SJCRH30 (cell line): ENCODE results near the gene PRMT5. TPM values are rescaled to one million over a fixed set of nuclear protein-coding genes. Genes with fewer than 3 reads are reported as not detected.
"Not testable (repeated sequence)": the region's sequence is repeated elsewhere in the genome, so short reads cannot be mapped to it uniquely, and the experiment has no call there.

Source experiments
- DNase-seq, 2 experiments: peaks; one replicate each; pipeline ENCODE4 v3.0.0-alpha.2; 2015 to 2020
- H3K27ac ChIP-seq: fragments of 250-450 bp; sonication (Bioruptor Pico); 2 replicates; pipeline ENCODE4 v1.5.1; 2020; ENCODE audit warnings: mild to moderate bottlenecking, moderate library complexity
- H3K27me3 ChIP-seq: fragments of 250-450 bp; sonication (Bioruptor Pico); 2 replicates; pipeline ENCODE4 v1.5.1; 2020; ENCODE audit warnings: mild to moderate bottlenecking, moderate library complexity
- H3K36me3 ChIP-seq: fragments of 250-450 bp; sonication (Bioruptor Pico); 2 replicates; pipeline ENCODE4 v1.5.1; 2020; ENCODE audit warnings: mild to moderate bottlenecking, moderate library complexity
- H3K4me1 ChIP-seq: fragments of 250-450 bp; sonication (Bioruptor Pico); 2 replicates; pipeline ENCODE4 v1.5.1; 2020; ENCODE audit warnings: mild to moderate bottlenecking, moderate library complexity
- H3K4me3 ChIP-seq: fragments of 250-450 bp; sonication (Bioruptor Pico); 2 replicates; pipeline ENCODE4 v1.5.1; 2020; ENCODE audit warnings: mild to moderate bottlenecking, moderate library complexity
- H3K9me3 ChIP-seq: fragments of 250-450 bp; sonication (Bioruptor Pico); replicated peaks from 2 replicates; pipeline ENCODE4 v1.5.1; 2020; ENCODE audit warnings: mild to moderate bottlenecking, moderate library complexity
- total RNA-seq: library from RNA; depleted of rRNA; stranded (reverse); fragments of >200 nt; shearing (Covaris generic); gene quantifications from 2 replicates; pipeline ENCODE4 v1.2.3, GENCODE V29; 2014

The PRMT5 gene
- total RNA-seq, 1 experiment from 2014 or later, result 113 TPM

DNA sequence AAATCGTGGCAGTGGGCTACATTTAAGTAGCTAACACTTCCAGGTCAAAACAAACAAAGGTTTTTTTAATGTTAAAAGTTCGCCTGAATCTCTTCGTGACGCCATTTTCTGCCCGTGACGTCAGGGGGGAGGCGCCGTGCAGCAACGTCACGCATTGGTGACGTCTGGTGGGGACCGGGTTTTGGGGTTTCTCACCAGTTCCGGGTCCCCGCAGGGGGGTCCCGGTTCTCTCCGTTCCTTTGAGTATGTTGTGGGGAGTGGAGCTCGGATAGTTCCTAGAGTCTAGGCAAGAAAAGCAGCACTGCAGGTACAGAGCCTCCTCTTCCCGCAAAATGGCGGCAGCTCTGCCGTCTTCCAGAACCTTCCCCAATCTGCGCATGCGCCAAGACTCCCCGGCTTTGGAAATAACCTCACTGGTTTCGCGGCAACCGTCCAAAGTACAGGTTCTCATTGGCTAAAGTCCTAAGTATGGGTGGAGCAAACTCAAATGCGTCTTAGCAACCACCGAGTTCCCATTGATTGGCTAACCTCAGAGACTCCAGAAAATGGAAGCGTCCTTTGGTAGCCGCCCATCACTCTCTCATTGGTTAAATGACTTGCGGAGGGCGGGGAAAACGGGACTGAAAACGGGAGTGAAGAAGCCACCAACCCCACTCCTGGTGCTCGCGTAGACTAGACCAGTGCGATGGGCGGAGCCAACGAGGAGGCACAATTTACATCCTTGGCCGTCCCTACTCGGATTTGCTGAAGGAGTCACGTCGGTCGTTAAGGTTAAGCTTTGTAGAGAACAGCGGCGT lies 10.2 kb downstream of the PRMT5 start, which contains the start of gene RBM23:
RBM23 (minus strand) TSS at position 346 of the 797 bp plus-strand sequence.
- H3K27me3 ChIP-seq, result no peaks in the 10 kb centered on the region
- H3K9me3 ChIP-seq, result no peaks in the 10 kb centered on the region
- peak within 1 kb of the TSS; percentile 78 for H3K27ac ChIP-seq
- peak within 1 kb of the TSS; percentile 69 for H3K4me3 ChIP-seq
- H3K36me3 ChIP-seq, result peaks cover 26% of the 10 kb centered on the region
- DNase-seq, result peak; percentile 100
- peaks cover 4% of the 10 kb centered on the region; the same call in 1 of the 2 replicates for H3K4me1 ChIP-seq

DNA sequence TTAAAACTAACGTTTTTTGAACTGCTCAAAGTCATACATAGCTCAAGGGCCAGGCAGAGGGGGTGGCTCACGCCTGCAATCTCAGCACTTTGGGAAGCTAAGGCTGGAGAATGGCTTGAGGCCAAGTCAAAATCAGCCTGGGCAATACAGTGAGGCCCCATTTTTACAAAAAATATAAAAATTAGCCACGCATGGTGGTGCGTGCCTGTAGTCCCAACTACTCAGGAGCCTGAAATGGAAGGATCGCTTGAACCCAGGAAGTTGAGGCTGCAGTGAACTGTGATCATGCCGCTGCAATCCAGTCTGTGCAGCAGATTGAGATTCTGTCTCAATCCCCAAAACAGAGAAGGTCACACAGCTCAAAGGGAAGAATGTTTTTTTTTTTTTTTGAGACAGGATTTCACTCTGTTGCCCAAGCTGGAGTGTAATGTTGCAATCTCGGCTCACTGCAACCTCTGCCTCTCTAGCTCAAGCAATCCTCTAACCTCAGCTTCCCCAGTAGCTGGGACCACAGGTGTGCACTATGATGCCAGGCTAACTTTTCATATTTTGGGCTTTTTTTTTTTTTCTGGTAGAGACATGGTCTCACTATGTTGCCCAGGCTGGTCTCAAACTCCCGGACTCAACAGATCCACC lies 13.2 kb downstream of the PRMT5 start:
- H3K4me3 ChIP-seq, result no peak overlapping the region
- H3K4me1 ChIP-seq, result peaks cover 4% of the 10 kb centered on the region; the same call in 1 of the 2 replicates
- no peaks in the 10 kb centered on the region for H3K27me3 ChIP-seq
- no peak for DNase-seq
- H3K36me3 ChIP-seq, result peaks cover 16% of the 10 kb centered on the region
- no peaks in the 10 kb centered on the region for H3K9me3 ChIP-seq
- no peak overlapping the region for H3K27ac ChIP-seq

DNA sequence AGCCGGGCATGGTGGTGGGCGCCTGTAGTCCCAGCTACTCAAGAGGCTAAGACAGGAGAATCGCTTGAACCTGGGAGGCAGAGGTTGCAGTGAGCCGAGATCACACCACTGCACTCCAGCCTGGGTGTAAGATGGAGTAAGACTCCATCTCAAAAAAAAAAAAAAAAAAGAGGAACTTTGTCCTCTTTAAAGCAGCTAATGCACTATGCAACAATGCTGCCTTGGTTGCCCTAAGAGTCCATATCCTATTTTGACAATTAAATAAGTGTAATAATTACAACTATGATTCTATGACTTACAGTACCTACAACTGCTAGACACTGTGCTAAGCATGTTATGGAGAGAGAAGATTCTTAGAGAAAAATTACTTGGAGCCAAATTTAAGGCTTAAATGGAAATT lies 14.3 kb downstream of the PRMT5 start:
- H3K36me3 ChIP-seq, result peaks cover 22% of the 10 kb centered on the region
- not testable (repeated sequence) for DNase-seq, H3K9me3 ChIP-seq, H3K27ac ChIP-seq, H3K4me3 ChIP-seq, H3K27me3 ChIP-seq, H3K4me1 ChIP-seq

DNA sequence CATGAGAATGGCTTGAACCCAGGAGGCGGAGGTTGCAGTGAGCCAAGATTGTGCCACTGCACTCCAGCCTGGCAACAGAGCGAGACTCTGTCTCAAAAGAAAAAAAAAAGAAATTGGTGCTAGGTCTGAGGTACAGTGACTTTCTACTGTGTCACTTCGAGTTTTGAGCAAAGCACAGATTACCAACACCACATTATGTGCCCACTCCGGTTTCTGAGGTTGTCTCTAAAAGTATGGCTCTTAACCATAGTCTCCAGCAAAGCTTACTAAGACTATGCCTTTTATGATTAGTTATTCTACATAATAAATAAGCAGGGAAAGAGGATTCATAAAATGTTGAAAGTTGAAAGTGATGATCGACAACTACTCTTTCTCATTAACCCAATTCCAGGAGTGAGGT lies 18.3 kb downstream of the PRMT5 start:
- Histone ChIP-seq H3K27me3 (no peaks in the 10 kb centered on the region), H3K4me3 (no peak overlapping the region), H3K9me3 (no peaks in the 10 kb centered on the region), H3K27ac (no peak overlapping the region), H3K4me1 (no peaks in the 10 kb centered on the region), H3K36me3 (peaks cover 54% of the 10 kb centered on the region)
- DNase-seq, result no peak

DNA sequence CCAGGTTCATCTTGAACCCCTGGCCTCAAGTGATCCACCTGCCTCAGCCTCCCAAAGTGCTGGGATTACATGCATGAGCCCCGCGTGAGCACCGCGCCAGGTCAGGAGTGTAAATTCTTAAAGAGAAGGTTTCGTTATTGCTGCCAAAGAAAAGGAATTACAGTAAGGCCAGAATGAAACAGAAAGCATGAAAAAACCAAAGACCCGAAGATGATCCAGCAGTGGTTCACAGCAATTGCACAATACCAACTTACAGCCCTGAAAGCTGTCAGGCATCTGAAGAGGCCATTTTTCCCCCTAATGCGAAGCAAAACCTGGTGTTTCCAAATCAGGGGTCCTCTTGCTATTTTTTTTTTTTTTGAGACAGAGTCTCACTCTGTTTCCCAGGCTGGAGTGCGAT lies 20.6 kb downstream of the PRMT5 start:
- Histone ChIP-seq H3K27ac (no peak overlapping the region), H3K27me3 (no peaks in the 10 kb centered on the region), H3K4me3 (no peak overlapping the region), H3K9me3 (no peaks in the 10 kb centered on the region), H3K36me3 (peaks cover 74% of the 10 kb centered on the region), H3K4me1 (no peaks in the 10 kb centered on the region)
- DNase-seq, result no peak

DNA sequence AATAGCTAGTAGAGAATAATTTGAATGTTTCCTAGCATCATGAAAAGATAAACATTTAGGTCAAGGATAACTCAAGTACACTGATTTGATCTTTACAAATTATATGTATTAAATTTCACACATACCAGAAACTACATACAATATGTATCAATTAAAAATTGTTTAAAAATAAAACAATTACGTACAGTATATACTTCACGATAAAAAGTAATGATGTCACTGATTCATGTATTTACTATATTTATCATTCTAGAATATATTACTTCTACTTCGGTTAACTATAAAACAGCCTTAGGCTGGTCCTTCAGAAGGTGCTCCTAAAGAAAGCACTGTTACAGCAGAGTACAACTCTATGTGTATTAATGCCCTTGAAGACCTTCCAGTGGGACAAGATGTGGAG lies 21.7 kb downstream of the PRMT5 start:
- Histone ChIP-seq H3K27me3 (no peaks in the 10 kb centered on the region), H3K36me3 (peaks cover 82% of the 10 kb centered on the region), H3K4me1 (no peaks in the 10 kb centered on the region), H3K27ac (no peak overlapping the region), H3K4me3 (no peak overlapping the region), H3K9me3 (no peaks in the 10 kb centered on the region)
- DNase-seq, result no peak

DNA sequence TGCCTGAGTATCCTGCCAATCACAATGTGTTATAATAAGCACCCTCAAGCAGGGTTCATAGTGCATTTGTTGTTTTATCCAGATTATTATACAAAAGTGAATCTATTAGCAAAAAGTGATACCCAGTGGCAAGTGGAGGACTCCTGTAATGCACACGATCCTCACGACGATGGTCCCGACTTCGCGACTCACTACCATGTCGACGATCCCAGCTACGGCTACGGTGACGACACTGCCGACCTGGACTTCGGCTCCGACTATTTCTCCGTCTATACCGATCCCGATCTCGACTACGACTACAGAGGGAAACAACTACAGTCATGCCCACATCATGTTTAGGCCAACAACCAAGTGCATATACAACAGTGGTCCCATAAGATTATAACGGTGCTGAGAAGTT lies 23.1 kb downstream of the PRMT5 start:
- no peak overlapping the region for H3K27ac ChIP-seq
- H3K36me3 ChIP-seq, result peaks cover 83% of the 10 kb centered on the region
- H3K4me3 ChIP-seq, result no peak overlapping the region
- H3K4me1 ChIP-seq, result no peaks in the 10 kb centered on the region
- no peak for DNase-seq
- H3K9me3 ChIP-seq, result no peaks in the 10 kb centered on the region
- H3K27me3 ChIP-seq, result no peaks in the 10 kb centered on the region

DNA sequence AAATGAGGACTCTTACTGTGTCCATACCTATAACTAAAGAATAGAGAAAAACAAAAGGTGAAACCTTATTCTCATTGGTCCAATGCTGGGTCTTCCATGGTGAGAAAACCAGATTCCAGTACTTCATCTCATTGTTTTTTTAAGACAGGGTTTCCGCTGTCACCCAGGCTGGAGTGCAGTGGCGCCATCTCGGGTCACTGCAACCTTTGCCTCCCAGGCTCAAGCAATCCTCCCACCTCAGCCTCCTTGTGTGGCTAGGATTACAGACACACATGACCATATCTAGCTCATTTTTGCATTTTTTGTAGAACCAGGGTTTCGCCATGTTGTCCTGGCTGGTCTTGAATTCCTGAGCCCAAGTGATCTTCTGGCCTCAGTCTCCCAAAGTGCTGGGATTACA lies 23.5 kb downstream of the PRMT5 start:
- Histone ChIP-seq H3K4me1 (no peaks in the 10 kb centered on the region), H3K27me3 (no peaks in the 10 kb centered on the region), H3K4me3 (no peak overlapping the region), H3K9me3 (no peaks in the 10 kb centered on the region), H3K27ac (no peak overlapping the region), H3K36me3 (peaks cover 80% of the 10 kb centered on the region)
- no peak for DNase-seq

DNA sequence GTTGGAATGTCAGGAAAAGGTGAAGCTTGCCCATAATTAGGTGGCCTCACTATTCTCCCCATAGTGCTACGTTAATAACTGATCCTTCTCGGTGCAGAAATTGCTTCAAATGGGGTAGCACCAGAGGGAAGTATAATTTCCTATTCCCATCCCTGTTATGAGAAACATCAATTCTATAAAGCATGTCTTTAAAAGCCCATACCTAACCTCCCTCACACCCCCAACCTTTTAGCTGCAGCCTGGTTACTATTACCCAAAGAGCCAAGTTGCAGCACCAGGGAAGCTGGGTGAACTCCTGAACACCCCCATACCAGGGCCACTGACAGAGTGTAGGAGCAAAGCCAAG lies 25.5 kb downstream of the PRMT5 start:
- no peak overlapping the region for H3K4me3 ChIP-seq
- H3K27ac ChIP-seq, result no peak overlapping the region
- no peaks in the 10 kb centered on the region for H3K9me3 ChIP-seq
- peaks cover 69% of the 10 kb centered on the region for H3K36me3 ChIP-seq
- no peaks in the 10 kb centered on the region for H3K4me1 ChIP-seq
- H3K27me3 ChIP-seq, result no peaks in the 10 kb centered on the region
- DNase-seq, result no peak

DNA sequence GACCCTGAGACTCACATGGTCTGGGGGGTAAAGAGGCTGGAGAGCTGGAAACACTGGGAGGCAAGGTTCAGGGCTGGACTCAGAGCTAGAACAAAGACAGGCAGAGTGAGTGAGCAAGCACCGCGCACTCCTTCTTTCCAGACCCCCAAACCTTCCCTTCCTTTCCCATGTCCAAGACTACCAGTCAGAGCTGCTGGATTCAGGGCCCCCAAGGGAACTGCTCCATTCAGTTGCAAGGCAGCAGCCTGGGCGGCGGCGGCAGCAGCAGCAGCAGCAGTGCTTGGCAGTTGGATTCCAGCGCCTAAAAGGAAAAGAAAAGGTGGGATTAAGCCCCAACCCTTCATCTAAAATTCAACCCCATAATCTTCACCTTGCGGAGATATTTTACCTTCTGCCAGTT lies 27.4 kb downstream of the PRMT5 start:
- H3K4me3 ChIP-seq, result no peak overlapping the region
- H3K27me3 ChIP-seq, result no peaks in the 10 kb centered on the region
- H3K27ac ChIP-seq, result no peak overlapping the region
- H3K36me3 ChIP-seq, result peaks cover 52% of the 10 kb centered on the region
- DNase-seq, result no peak
- H3K4me1 ChIP-seq, result no peaks in the 10 kb centered on the region
- H3K9me3 ChIP-seq, result no peaks in the 10 kb centered on the region

DNA sequence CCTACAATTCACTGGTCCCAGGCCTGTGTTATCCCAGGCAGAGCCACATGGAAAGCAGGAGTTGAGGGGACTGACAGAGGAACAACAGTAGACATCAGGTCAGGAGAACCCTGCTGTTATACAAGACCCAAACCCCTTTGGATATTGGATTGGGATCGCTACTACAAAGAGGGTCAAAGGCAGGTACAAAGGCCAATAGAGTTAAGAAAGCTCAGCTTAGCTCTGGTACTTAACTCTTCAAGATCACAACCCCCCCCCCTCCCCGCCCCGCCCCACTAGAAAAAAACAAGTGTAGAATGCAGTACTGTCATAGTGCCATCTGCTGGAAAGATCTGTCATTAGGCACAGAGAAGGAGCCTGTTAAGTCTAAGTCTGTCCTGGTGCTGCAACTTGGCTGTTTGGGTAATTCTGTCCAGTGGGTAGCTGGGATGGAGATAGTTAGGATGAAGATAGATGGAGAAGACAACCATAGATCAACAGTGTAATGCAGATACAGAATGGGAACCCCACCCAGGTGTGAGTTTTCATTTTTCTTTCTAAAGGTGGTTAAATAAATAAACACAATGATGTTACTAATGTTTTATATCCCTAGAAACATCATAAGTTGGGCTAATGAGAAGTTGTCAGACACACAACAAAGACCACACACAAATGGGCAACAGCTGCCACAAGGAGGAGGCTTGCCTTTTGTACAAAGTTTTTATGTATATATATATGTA lies 28.9 kb downstream of the PRMT5 start:
- H3K4me1 ChIP-seq, result no peaks in the 10 kb centered on the region
- no peak overlapping the region for H3K4me3 ChIP-seq
- DNase-seq, result peak; percentile 27 to 76
- H3K27ac ChIP-seq, result no peak overlapping the region
- peaks cover 36% of the 10 kb centered on the region for H3K36me3 ChIP-seq
- H3K9me3 ChIP-seq, result no peaks in the 10 kb centered on the region
- no peaks in the 10 kb centered on the region for H3K27me3 ChIP-seq

DNA sequence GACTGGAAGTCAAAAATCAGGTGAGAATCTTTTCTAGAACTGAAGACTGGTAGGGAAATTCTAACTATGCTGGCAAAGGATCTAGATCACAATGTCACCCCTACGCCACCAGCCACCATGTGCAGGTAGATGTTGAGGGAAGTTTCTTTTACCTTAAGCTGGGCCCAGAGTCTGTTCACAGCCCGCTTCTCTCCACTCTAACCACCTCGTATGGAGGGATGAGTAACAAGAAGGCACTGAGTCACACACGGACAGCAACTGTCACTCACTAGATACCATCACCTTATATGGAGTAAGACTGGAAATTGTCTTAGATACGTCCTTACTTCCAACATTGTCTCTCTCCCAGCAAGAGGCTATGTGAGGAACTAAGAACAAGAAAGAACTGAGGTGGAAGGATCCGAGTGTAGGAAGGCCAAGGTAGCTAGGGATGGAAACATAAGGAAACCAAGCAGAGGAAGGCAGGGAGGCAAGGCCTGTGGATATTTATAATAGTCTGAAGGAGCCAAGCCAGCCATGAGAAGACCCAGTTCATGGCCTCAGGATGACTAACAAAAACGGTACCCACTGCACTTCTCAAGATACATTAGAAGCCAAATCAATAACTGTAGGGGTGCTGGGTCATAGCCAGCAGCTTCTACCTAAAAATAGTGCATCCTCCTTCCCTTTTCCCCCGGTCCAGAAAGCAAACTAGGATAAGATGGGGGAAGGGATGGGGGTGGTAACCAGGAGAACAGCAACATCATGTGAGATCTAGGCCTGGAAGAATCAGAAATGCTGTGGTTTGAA lies 30.7 kb downstream of the PRMT5 start:
- Histone ChIP-seq H3K27ac (no peak overlapping the region), H3K9me3 (no peaks in the 10 kb centered on the region), H3K36me3 (peaks cover 22% of the 10 kb centered on the region), H3K4me3 (no peak overlapping the region), H3K27me3 (no peaks in the 10 kb centered on the region), H3K4me1 (no peaks in the 10 kb centered on the region)
- DNase-seq, result no peak

DNA sequence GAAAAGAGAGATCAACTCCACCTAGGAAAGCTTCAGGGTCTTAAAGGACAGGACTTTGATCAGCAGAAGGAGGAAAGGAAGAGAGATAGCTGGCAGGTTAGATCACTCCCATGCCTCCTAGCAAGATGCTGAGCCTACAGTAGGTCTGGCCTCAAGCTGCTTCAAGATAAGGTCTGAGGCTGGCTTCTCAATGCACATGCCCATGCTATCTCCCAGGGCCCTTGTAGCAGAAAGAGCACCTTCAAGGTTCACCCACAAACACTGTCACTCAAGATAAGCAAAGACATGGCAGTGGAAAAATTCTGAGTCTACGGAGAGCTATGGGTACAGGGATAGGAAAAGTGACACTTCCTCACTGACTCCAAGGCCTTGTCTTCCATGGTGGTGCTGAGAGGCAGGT lies 31.8 kb downstream of the PRMT5 start:
- no peak overlapping the region for H3K4me3 ChIP-seq
- H3K9me3 ChIP-seq, result no peaks in the 10 kb centered on the region
- no peaks in the 10 kb centered on the region for H3K4me1 ChIP-seq
- no peak overlapping the region for H3K27ac ChIP-seq
- no peaks in the 10 kb centered on the region for H3K27me3 ChIP-seq
- peaks cover 13% of the 10 kb centered on the region for H3K36me3 ChIP-seq
- no peak for DNase-seq

DNA sequence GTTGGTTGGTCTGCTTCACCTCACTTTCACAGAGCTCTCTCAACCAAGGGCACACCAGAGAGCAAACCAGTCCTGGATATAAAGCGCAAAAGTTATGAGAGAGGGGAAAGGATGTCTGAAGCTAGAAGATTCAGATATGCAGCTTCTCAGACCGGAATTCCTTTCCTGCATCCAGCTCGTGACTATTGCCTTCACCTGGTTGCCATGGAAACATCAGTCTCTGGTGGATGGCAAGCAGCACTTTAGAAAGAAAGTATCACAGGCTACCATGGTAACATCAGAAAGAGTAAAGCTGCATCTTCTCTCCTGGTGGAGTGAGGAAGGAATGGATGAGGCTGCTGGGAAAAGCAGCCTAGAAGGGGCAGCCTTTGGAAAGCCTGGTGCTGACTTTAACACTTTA lies 32.4 kb downstream of the PRMT5 start:
- no peak for DNase-seq

DNA sequence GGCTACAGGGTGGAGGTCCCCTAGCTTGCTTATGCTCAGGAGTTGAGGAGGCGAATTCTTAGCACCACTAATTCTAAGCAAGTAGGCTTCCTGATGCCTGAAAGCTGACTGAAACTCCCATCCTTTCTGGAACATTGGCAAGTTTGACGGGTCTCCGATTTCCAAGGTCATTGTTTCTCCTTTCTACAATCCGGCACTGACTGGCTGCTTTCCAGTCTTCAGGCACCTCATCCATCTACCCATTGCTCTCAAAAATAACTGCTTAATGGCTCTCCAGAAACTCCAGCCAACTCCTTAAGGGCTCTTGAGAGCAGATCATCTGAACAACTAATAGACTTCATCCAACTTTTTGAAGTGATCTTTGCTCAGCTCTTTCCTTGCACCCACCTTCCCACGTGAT lies 32.8 kb downstream of the PRMT5 start:
- Histone ChIP-seq H3K4me1 (no peaks in the 10 kb centered on the region), H3K36me3 (peaks cover 4% of the 10 kb centered on the region), H3K9me3 (no peaks in the 10 kb centered on the region), H3K27ac (no peak overlapping the region), H3K4me3 (no peak overlapping the region), H3K27me3 (no peaks in the 10 kb centered on the region)
- no peak for DNase-seq

More for the DNA sequence above, 32.4 kb downstream of the PRMT5 start:
- Histone ChIP-seq H3K27ac (no peak overlapping the region), H3K4me1 (no peaks in the 10 kb centered on the region), H3K27me3 (no peaks in the 10 kb centered on the region), H3K9me3 (no peaks in the 10 kb centered on the region), H3K36me3 (peaks cover 8% of the 10 kb centered on the region), H3K4me3 (no peak overlapping the region)
